Natural killer cell (primary cell): ENCODE results near the gene RGS3. TPM values are rescaled to one million over a fixed set of nuclear protein-coding genes. Genes with fewer than 3 reads are reported as not detected.
A peak's percentile ranks its signal among the peaks of the same experiment; 100 is the strongest.

Source experiments
- ATAC-seq, 3 donors: fragments of 150-1000 bp in 2 of 3; fragments of 200-7000 bp in 1 of 3; cut with Tn5 transposase; 1 replicate in 1 of 3; 2 replicates in 2 of 3; pipeline ENCODE4 v1.10.0; 2021; ENCODE audit warnings: mild to moderate bottlenecking in 2 of 3, moderate library complexity in 2 of 3
- DNase-seq, 2 donors: peaks; one replicate each; pipeline versions ENCODE4 v3.0.0 to v3.0.0-alpha.2; 2013 to 2021; ENCODE audit warnings: mixed read lengths in 1 of 2
- H3K27ac ChIP-seq: one replicate; pipeline ENCODE4 v1.5.1; 2013; ENCODE audit warnings: mild to moderate bottlenecking, low read length
- H3K27me3 ChIP-seq: one replicate; pipeline ENCODE4 v1.6.1; 2013; ENCODE audit warnings: low read length; ENCODE audit not compliant: control insufficient read depth, insufficient read depth
- H3K36me3 ChIP-seq: one replicate; pipeline ENCODE4 v1.6.1; 2013; ENCODE audit warnings: low read length; ENCODE audit not compliant: control insufficient read depth, insufficient read depth
- H3K4me1 ChIP-seq: one replicate; pipeline ENCODE4 v1.6.1; 2013; ENCODE audit warnings: low read length; ENCODE audit not compliant: control insufficient read depth, insufficient read depth
- H3K4me3 ChIP-seq: one replicate; pipeline ENCODE4 v1.5.1; 2013; ENCODE audit warnings: low read length
- H3K9me3 ChIP-seq: one replicate; pipeline ENCODE4 v1.6.1; 2013; ENCODE audit warnings: low read length; ENCODE audit not compliant: control insufficient read depth, insufficient read depth
- H3K27ac Mint-ChIP-seq, 2 donors: one replicate each; pipeline ENCODE4 v1.8.0; 2022; ENCODE audit warnings: mild to moderate bottlenecking in 2 of 2, mixed read lengths in 2 of 2, moderate library complexity in 1 of 2
- H3K27me3 Mint-ChIP-seq, 2 donors: one replicate each; pipeline ENCODE4 v1.8.0; 2022; ENCODE audit warnings: low read depth in 2 of 2, mixed read lengths in 2 of 2
- H3K36me3 Mint-ChIP-seq: one replicate; pipeline ENCODE4 v1.8.0; 2022; ENCODE audit warnings: mixed read lengths
- H3K4me1 Mint-ChIP-seq, 2 donors: one replicate each; pipeline ENCODE4 v1.8.0; 2022; ENCODE audit warnings: mixed read lengths in 2 of 2
- H3K4me3 Mint-ChIP-seq: one replicate; pipeline ENCODE4 v1.8.0; 2022; ENCODE audit warnings: mild to moderate bottlenecking, moderate library complexity, mixed read lengths
- H3K9me3 Mint-ChIP-seq, 2 donors: one replicate each; pipeline ENCODE4 v1.8.0; 2022; ENCODE audit warnings: mixed read lengths in 2 of 2
- CTCF ChIP-seq: fragments of 200-600 bp; IDR thresholded peaks from one replicate; pipeline ENCODE4 v1.8.0; 2022; ENCODE audit warnings: antibody characterized with exemption
- WGBS: methylation state at CpG from one replicate; pipeline ENCODE4 v1.1.7; 2013; ENCODE audit warnings: missing lambda C conversion rate; ENCODE audit not compliant: insufficient coverage; 5-methylcytosine and 5-hydroxymethylcytosine counted together
- intact Hi-C: fragments of 100-400 bp; cut with micrococcal nuclease; formaldehyde crosslinking; loops from one replicate; pipeline ENCODE4 v1.14.2; 2022
- total RNA-seq, 4 donors: library from RNA; stranded (reverse); fragments of 120-200 nt in 1 of 4; gene quantifications; one replicate each; pipeline versions ENCODE4 v1.2.3 to v1.2.4, GENCODE V29; 2013 to 2022

RGS3 gene
- total RNA-seq, 3 donors from 2014 or later (not counting 1 experiment from before 2014, with no cell fraction given): 148 to 269 (median 190) TPM

GRCh38 chr9:113585085-113585442, 121.5 kb downstream of the RGS3 start:
- peaks cover 82% of the 10 kb centered on the region for H3K4me1 ChIP-seq
- no peaks in the 10 kb centered on the region for H3K27me3 ChIP-seq
- peaks cover 80 to 94% of the 10 kb centered on the region in 2 donors for H3K4me1 Mint-ChIP-seq
- DNase-seq (no peak), ATAC-seq (no peak)
- H3K9me3 Mint-ChIP-seq: no peaks in the 10 kb centered on the region
- intact Hi-C loops: no loop called here
- H3K27ac Mint-ChIP-seq: peak overlapping the region; percentile 89 to 93
- peaks cover 60% of the 10 kb centered on the region for H3K36me3 ChIP-seq
- no peaks in the 10 kb centered on the region for H3K9me3 ChIP-seq
- 93% methylated on average over 4 of the region's 4 CpGs for WGBS
- no peak overlapping the region for H3K27ac ChIP-seq
- H3K4me3 ChIP-seq: no peak overlapping the region
- no peaks in the 10 kb centered on the region for H3K27me3 Mint-ChIP-seq
- H3K36me3 Mint-ChIP-seq: no peaks in the 10 kb centered on the region
- no peak overlapping the region for H3K4me3 Mint-ChIP-seq
- TF ChIP-seq CTCF: no peak

GRCh38 chr9:113585555-113585954, 122.0 kb downstream of the RGS3 start:
- Mint-ChIP-seq H3K4me3 (no peak overlapping the region), H3K27me3 (no peaks in the 10 kb centered on the region), H3K4me1 (peaks cover 80 to 94% of the 10 kb centered on the region in 2 donors), H3K9me3 (no peaks in the 10 kb centered on the region), H3K27ac (peak overlapping the region; percentile 89 to 93), H3K36me3 (no peaks in the 10 kb centered on the region)
- ATAC-seq (no peak), DNase-seq (no peak)
- WGBS: 83% methylated on average over 2 of the region's 2 CpGs
- no peaks in the 10 kb centered on the region for H3K27me3 ChIP-seq
- no peak overlapping the region for H3K27ac ChIP-seq
- peaks cover 80% of the 10 kb centered on the region for H3K4me1 ChIP-seq
- peaks cover 62% of the 10 kb centered on the region for H3K36me3 ChIP-seq
- H3K4me3 ChIP-seq: no peak overlapping the region
- intact Hi-C loops: no loop called here
- no peak for TF ChIP-seq CTCF
- H3K9me3 ChIP-seq: no peaks in the 10 kb centered on the region

GRCh38 chr9:113587471-113588031, 124.0 kb downstream of the RGS3 start:
- Histone ChIP-seq H3K27ac (no peak overlapping the region), H3K36me3 (peaks cover 74% of the 10 kb centered on the region)
- peak overlapping the region; percentile 89 to 93 for H3K27ac Mint-ChIP-seq

More at GRCh38 chr9:113587471-113588031, 124.0 kb downstream of the RGS3 start:
- no peak for TF ChIP-seq CTCF
- Mint-ChIP-seq H3K9me3 (no peaks in the 10 kb centered on the region), H3K27me3 (no peaks in the 10 kb centered on the region), H3K4me3 (no peak overlapping the region), H3K36me3 (no peaks in the 10 kb centered on the region), H3K4me1 (peaks cover 81 to 94% of the 10 kb centered on the region in 2 donors)
- intact Hi-C loops: no loop called here
- Histone ChIP-seq H3K4me1 (peaks cover 78% of the 10 kb centered on the region), H3K9me3 (no peaks in the 10 kb centered on the region), H3K27me3 (no peaks in the 10 kb centered on the region), H3K4me3 (no peak overlapping the region)
- ATAC-seq (no peak), DNase-seq (peak in 1 of 2 donors; percentile 29)
- WGBS: 92% methylated on average over 14 of the region's 14 CpGs
